Measurements from ENCODE around the gene APOD. TPM values are rescaled to one million over a fixed set of nuclear protein-coding genes. Genes with fewer than 3 reads are reported as not detected.
"Not testable (repeated sequence)": the region's sequence is repeated elsewhere in the genome, so short reads cannot be mapped to it uniquely, and the experiment has no call there.

APOD gene
- total RNA-seq, 1 donor, result 1.4 TPM

- H3K9me3 ChIP-seq (ENCODE audit: low read depth, low read length), result no peaks in the 10 kb centered on the region
- H4K20me1 ChIP-seq (ENCODE audit: insufficient read depth, low read length), result no peaks in the 10 kb centered on the region
- H3K27ac ChIP-seq (ENCODE audit: low read depth, low read length), result no peak overlapping the region
- H3K4me3 ChIP-seq (ENCODE audit: insufficient read depth, low read length), result no peak overlapping the region
- H3K4me1 ChIP-seq (ENCODE audit: insufficient read depth, low read length), result no peaks in the 10 kb centered on the region
- no peak overlapping the region for H3K4me2 ChIP-seq (ENCODE audit: insufficient read depth, low read length)
- no peaks in the 10 kb centered on the region for H3K27me3 ChIP-seq (ENCODE audit: insufficient read depth, low read length)
- H2AFZ ChIP-seq (ENCODE audit: low read length), result no peak overlapping the region
- TF ChIP-seq, protein P1, sequence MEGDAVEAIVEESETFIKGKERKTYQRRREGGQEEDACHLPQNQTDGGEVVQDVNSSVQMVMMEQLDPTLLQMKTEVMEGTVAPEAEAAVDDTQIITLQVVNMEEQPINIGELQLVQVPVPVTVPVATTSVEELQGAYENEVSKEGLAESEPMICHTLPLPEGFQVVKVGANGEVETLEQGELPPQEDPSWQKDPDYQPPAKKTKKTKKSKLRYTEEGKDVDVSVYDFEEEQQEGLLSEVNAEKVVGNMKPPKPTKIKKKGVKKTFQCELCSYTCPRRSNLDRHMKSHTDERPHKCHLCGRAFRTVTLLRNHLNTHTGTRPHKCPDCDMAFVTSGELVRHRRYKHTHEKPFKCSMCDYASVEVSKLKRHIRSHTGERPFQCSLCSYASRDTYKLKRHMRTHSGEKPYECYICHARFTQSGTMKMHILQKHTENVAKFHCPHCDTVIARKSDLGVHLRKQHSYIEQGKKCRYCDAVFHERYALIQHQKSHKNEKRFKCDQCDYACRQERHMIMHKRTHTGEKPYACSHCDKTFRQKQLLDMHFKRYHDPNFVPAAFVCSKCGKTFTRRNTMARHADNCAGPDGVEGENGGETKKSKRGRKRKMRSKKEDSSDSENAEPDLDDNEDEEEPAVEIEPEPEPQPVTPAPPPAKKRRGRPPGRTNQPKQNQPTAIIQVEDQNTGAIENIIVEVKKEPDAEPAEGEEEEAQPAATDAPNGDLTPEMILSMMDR (IDR thresholded peaks at IDR 0.05; ENCODE audit: extremely low read depth, low read depth, low read length), result no peak
- no peak for DNase-seq (ENCODE audit: insufficient read length, low spot score, missing footprints)
- H3K79me2 ChIP-seq (ENCODE audit: insufficient read depth, low read length), result no peaks in the 10 kb centered on the region
- H3K36me3 ChIP-seq (ENCODE audit: insufficient read depth, low read length), result no peaks in the 10 kb centered on the region
Measured at GRCh38 chr3:195596765-195597171, 13.0 kb upstream of the APOD start.

DNA sequence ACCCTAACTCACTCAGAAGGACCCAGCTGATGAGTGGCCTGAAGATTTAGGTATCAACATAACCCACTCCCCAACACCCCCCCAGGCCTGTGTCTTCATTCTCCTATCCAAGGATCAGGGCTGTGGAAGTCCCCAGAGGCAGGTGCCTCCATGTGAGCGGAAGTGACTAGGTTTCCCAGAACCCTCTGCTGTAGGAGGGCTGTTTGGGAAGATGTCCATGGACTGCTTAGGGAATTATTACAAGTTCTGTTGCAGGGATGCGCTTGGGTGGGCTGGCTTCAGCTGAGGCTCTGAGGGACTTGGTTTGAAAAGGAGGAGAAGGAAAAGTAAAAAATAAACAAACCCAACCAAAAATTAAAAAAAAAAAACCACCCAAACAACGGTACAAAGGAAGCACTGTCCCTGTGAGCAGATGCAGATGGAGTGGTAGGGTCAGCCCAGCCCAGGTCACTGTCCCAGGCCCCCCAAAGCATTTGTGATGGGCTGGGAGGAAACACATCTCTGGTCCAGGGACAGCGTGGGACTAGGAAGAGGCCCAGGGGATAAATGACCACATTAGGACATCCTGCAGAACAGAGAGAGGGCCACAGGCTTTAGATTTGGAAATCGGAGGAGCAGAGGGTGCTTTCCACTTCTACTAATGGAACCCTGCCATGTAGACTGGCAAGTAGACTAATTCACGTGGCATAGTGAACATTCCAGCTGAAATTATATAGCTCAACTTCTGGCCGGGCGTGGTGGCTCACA, 12.2 kb upstream of the APOD start:
- Histone ChIP-seq H3K79me2 (ENCODE audit: insufficient read depth, low read length) (no peaks in the 10 kb centered on the region), H3K4me1 (ENCODE audit: insufficient read depth, low read length) (no peaks in the 10 kb centered on the region), H3K4me2 (ENCODE audit: insufficient read depth, low read length) (no peak overlapping the region), H3K27me3 (ENCODE audit: insufficient read depth, low read length) (peaks cover 2% of the 10 kb centered on the region), H2AFZ (ENCODE audit: low read length) (no peak overlapping the region), H3K36me3 (ENCODE audit: insufficient read depth, low read length) (no peaks in the 10 kb centered on the region), H4K20me1 (ENCODE audit: insufficient read depth, low read length) (no peaks in the 10 kb centered on the region), H3K27ac (ENCODE audit: low read depth, low read length) (no peak overlapping the region), H3K9me3 (ENCODE audit: low read depth, low read length) (no peaks in the 10 kb centered on the region), H3K4me3 (ENCODE audit: insufficient read depth, low read length) (no peak overlapping the region)
- no peak for DNase-seq (ENCODE audit: insufficient read length, low spot score, missing footprints)
- TF ChIP-seq, protein P1 (IDR thresholded peaks at IDR 0.05; ENCODE audit: extremely low read depth, low read depth, low read length), result no peak

DNA sequence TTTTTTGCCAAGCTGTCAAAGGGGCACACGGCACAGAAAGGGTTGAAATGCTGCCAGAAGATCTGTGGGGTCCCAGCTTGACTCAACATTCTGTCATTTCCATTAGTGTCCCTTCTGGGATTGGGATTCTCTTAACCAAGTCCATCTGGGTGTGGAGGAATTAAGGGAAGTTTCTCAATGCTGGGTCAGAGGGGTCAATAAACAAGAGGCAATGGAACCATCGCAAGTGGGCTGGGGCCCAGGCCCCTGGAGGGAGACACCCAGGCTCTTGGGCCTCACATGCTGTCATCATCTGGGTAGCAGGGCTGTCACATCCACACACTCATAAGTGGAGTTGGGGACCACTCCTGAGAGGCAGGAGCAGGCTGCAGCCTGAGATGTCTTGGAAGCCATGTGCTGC, 8.1 kb upstream of the APOD start:
- TF ChIP-seq, protein P1 (IDR thresholded peaks at IDR 0.05; ENCODE audit: extremely low read depth, low read depth, low read length), result no peak
- DNase-seq (ENCODE audit: insufficient read length, low spot score, missing footprints), result no peak
- H3K27ac ChIP-seq (ENCODE audit: low read depth, low read length), result no peak overlapping the region
- H3K4me3 ChIP-seq (ENCODE audit: insufficient read depth, low read length), result no peak overlapping the region
- H3K9me3 ChIP-seq (ENCODE audit: low read depth, low read length), result no peaks in the 10 kb centered on the region
- H3K27me3 ChIP-seq (ENCODE audit: insufficient read depth, low read length), result peaks cover 3% of the 10 kb centered on the region
- no peaks in the 10 kb centered on the region for H4K20me1 ChIP-seq (ENCODE audit: insufficient read depth, low read length)
- H3K79me2 ChIP-seq (ENCODE audit: insufficient read depth, low read length), result no peaks in the 10 kb centered on the region
- no peaks in the 10 kb centered on the region for H3K36me3 ChIP-seq (ENCODE audit: insufficient read depth, low read length)
- H3K4me1 ChIP-seq (ENCODE audit: insufficient read depth, low read length), result no peaks in the 10 kb centered on the region
- H3K4me2 ChIP-seq (ENCODE audit: insufficient read depth, low read length), result no peak overlapping the region
- no peak overlapping the region for H2AFZ ChIP-seq (ENCODE audit: low read length)

- TF ChIP-seq, protein P1 (IDR thresholded peaks at IDR 0.05; ENCODE audit: extremely low read depth, low read depth, low read length), result no peak
- no peaks in the 10 kb centered on the region for H3K36me3 ChIP-seq (ENCODE audit: insufficient read depth, low read length)
- no peak overlapping the region for H2AFZ ChIP-seq (ENCODE audit: low read length)
- no peak overlapping the region for H3K4me3 ChIP-seq (ENCODE audit: insufficient read depth, low read length)
- H3K27ac ChIP-seq (ENCODE audit: low read depth, low read length), result no peak overlapping the region
- no peak overlapping the region for H3K4me2 ChIP-seq (ENCODE audit: insufficient read depth, low read length)
- no peaks in the 10 kb centered on the region for H3K79me2 ChIP-seq (ENCODE audit: insufficient read depth, low read length)
- H3K9me3 ChIP-seq (ENCODE audit: low read depth, low read length), result no peaks in the 10 kb centered on the region
- H3K4me1 ChIP-seq (ENCODE audit: insufficient read depth, low read length), result no peaks in the 10 kb centered on the region
- no peak for DNase-seq (ENCODE audit: insufficient read length, low spot score, missing footprints)
- peaks cover 3% of the 10 kb centered on the region for H3K27me3 ChIP-seq (ENCODE audit: insufficient read depth, low read length)
- H4K20me1 ChIP-seq (ENCODE audit: insufficient read depth, low read length), result no peaks in the 10 kb centered on the region
Measured at GRCh38 chr3:195591220-195591619, 7.5 kb upstream of the APOD start.

GRCh38 chr3:195590381-195590780, 6.6 kb upstream of the APOD start:
- not testable (repeated sequence) for H2AFZ ChIP-seq (ENCODE audit: low read length); H3K4me2 ChIP-seq (ENCODE audit: insufficient read depth, low read length); H3K9me3 ChIP-seq (ENCODE audit: low read depth, low read length); H3K79me2 ChIP-seq (ENCODE audit: insufficient read depth, low read length); H3K36me3 ChIP-seq (ENCODE audit: insufficient read depth, low read length); H3K4me1 ChIP-seq (ENCODE audit: insufficient read depth, low read length); H3K27ac ChIP-seq (ENCODE audit: low read depth, low read length); H3K27me3 ChIP-seq (ENCODE audit: insufficient read depth, low read length); H4K20me1 ChIP-seq (ENCODE audit: insufficient read depth, low read length); DNase-seq (ENCODE audit: insufficient read length, low spot score, missing footprints); H3K4me3 ChIP-seq (ENCODE audit: insufficient read depth, low read length)

GRCh38 chr3:195589796-195590195, 6.1 kb upstream of the APOD start:
- not testable (repeated sequence) for H3K9me3 ChIP-seq (ENCODE audit: low read depth, low read length); H2AFZ ChIP-seq (ENCODE audit: low read length)

More at GRCh38 chr3:195589796-195590195, 6.1 kb upstream of the APOD start:
- DNase-seq (ENCODE audit: insufficient read length, low spot score, missing footprints); H3K27me3 ChIP-seq (ENCODE audit: insufficient read depth, low read length); H4K20me1 ChIP-seq (ENCODE audit: insufficient read depth, low read length); H3K79me2 ChIP-seq (ENCODE audit: insufficient read depth, low read length); H3K4me2 ChIP-seq (ENCODE audit: insufficient read depth, low read length); H3K27ac ChIP-seq (ENCODE audit: low read depth, low read length); H3K36me3 ChIP-seq (ENCODE audit: insufficient read depth, low read length); H3K4me3 ChIP-seq (ENCODE audit: insufficient read depth, low read length); H3K4me1 ChIP-seq (ENCODE audit: insufficient read depth, low read length): not testable (repeated sequence)
